Amniotic epithelial cell (primary cell): ENCODE data around the gene AMY2B.
"Not testable (repeated sequence)": the region's sequence is repeated elsewhere in the genome, so short reads cannot be mapped to it uniquely, and the experiment has no call there.

Source experiments
- DNase-seq: peaks from one replicate; pipeline ENCODE4 v3.0.0-alpha.2; 2010; ENCODE audit warnings: low read depth

Gene AMY2B

DNA sequence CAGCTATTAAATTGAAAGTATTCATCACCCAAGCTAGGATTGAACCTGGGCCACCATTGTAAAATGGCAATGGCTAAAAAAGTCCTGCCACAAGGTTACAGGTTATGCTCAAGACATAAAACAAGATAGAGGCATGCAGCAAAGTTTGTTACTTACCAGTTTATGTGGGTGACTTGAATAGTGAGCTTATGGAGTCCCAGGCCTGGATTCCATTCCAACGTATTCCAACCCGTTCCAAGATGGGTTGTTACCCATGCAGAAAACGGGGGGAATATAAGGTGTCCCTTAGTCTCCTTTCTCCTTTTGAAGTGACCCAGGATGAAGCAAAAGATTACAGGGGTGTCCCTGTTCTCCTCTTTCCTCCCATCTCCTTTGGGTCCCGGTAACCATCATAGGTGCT lies 56.0 kb downstream of the AMY2B start:
- DNase-seq = not testable (repeated sequence)
